GM21367 (cell line): ENCODE results near the gene PRORP.
"Not testable (repeated sequence)": the region's sequence is repeated elsewhere in the genome, so short reads cannot be mapped to it uniquely, and the experiment has no call there.

Experiments
- ATAC-seq: cut with Tn5 transposase; IDR thresholded peaks from one replicate; pipeline ENCODE4 v1.9.1; 2021; ENCODE audit not compliant: unreplicated experiment

The PRORP gene

DNA sequence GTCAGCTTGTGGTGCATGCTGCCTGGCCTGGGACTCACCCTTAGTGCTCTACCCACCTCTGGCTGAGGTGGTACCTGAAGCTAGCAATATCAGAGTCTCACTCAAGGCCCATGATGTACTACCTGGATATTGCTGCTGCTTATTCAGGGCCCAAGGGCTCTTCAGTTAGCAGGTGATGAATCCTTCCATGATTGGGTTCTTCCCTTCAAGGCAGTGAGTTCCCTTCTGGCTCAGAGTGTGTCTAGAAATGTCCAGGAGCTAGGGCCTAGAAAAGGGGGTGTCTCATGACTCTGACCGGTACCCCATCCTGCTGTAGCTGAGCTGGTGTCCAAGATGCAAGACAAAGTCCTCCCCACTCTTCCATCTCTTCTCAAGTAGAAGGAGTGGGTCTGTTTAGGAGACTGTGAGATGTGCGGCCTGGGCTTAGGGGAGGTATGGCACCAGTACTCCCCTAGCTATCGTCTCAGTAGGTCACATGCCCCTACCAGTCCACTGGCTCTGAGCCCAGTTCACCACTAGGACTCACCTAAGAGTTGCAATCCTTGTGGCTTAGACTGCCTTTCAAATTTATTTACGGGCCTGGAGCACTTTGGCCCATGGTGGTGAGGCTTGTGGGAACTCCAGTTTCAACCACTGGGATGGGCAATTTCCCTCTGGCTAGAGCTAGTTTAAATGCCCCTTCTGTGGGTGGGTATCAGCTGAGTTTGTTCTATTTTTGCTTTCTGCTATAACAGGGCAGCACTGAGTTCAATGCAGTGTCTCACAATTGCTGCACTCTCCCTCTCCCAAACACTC lies 12.2 kb downstream of the PRORP start:
- no peak for ATAC-seq

DNA sequence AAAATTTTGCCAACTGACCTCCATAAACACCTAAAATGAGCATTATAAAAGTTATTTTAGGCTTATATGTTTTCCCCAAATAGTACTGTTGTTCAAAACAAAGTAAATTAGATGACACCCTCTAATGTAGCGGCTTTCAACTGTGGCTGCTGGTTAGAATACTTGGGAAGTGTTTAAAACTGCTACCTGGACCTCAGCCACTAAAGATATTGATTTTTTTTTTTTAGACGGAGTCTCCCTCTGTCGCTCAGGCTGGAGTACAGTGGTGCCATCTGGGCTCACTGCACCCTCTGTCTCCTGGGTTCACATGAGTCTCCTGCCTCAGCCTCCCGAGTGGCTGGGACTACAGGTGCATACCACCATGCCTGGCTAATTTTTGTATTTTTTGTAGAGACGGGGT lies 16.2 kb downstream of the PRORP start:
- no peak for ATAC-seq

DNA sequence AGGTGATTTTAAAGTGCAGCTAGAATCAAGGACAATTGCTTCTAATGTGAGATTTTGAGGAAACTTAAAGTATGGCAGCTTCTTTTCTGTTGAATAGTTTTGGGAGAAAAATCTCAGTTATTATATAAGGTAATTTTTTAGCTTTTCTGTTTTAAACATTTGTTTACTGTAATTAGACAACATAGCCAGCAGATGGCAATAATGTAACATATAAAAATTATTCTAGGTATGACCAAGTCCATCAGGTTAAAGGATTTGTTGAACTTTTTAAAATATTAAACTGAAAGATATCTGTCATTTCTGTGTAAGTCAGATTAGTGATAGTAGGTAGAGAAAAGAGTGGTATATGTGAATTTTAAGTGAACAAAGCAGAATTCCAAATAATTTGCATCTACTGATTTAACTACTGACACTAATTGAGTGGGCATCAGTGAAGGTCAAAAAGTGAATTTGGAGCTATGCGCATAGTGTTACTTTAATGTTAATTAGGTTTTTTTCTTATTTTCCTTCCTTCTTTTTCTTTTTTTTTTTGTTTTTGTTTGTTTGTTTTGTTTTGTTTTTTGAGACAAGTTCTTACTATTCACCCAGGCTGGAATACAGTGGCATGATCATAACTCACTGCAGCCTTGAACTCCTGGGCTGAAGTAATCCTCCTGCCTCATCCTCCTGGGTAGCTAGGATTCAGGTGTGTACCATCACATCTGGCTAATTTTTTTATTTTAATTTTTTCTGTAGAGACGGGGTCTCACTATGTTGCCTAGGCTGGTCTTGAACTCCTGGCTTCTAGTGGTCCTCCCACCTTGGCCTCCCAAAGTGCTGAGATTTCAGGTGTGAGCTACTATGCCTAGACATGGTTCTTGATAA lies 18.6 kb downstream of the PRORP start:
- no peak for ATAC-seq

DNA sequence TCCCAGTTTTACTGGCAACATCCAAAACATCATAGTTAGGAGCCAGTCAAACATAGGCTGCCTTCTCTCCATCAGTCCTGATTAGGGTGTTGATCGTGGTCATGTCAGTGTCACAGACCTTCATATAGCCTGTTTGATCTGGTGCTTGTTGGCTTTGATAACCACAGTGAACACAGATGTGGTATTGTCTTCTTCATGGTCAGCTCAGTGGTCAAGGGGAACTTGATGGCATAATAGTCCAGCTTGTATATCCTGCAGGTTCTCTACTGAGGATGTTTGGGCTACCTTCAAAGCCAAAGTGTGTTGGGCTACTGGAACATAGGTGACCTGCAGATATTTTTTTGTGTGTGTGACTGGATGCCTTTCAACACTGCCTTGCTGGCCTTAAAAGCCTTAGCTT lies 21.7 kb downstream of the PRORP start:
- ATAC-seq: no peak

DNA sequence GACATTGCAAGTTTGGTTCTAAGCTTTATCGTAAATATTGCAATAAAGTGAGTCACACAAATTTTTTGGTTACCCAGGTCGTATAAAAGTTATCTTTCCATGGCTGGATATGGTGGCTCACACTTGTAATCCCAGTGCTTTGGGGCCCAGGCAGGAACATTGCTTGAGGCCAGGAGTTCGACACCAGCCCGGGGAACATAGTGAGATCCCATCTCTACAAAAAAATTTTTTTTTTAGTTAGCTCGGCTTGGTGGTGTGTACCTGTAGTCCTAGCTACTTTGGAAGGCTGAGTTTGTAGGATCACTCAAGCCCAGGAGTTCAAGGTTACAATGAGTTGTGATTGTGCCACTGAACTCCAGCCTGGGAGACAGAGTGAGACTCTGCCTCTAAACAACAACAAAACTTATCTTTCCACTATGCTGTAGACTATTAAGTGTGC lies 24.4 kb downstream of the PRORP start:
- no peak for ATAC-seq

DNA sequence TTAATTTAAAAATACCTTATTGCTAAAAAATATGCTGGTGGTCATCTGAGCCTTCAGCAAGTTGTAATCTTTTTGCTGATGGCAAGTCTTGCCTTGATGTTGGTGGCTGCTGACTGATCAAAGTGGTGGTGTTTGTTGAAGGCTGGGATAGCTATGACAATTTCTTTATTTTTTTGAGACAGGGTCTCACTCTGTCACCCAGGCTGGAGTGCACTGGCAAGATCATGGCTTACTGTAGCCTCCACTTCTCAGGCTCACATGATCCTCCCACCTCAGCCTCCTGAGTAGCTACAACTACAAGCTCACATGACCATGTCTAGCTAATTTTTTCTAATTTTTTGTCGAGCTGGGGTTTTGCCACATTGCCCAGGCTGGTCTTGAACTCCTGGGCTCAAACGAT lies 24.8 kb downstream of the PRORP start:
- ATAC-seq: no peak

DNA sequence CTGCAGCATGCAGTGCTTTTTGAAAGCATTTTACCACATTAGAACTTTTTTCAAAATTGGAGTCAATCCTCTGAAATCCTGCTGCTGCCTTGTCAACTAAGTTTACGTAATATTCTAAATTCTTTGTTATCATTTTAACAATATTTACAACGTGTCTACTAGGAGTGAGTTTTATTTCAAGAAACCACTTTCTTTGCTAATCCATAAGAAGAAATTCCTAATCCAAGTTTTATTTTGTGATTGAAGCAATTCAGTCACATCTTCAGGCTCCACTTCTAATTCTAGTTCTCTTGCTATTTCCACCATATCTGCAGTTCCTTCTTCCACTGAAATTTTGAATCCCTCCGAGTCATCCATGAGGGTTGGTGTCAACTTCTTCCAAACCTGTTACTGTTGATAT lies 25.4 kb downstream of the PRORP start:
- ATAC-seq: no peak

DNA sequence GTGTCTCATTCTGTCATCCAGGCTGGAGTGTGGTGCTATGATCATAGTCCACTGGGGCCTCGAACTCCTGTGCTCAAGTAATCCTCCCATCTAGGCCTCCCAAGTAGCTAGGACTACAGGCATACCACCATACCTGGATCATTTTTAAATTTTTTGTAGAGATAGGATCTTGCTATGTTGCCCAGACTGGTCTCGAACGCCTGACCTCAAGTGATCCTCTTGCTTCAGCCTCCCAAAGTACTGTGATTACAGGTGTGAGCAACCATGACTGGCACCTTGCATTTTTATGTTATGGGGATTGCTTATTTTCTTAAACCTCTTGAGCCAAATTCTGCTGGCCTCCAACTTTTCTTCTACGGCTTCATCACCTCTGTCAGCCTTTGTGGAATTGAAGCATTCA lies 26.9 kb downstream of the PRORP start:
- no peak for ATAC-seq

DNA sequence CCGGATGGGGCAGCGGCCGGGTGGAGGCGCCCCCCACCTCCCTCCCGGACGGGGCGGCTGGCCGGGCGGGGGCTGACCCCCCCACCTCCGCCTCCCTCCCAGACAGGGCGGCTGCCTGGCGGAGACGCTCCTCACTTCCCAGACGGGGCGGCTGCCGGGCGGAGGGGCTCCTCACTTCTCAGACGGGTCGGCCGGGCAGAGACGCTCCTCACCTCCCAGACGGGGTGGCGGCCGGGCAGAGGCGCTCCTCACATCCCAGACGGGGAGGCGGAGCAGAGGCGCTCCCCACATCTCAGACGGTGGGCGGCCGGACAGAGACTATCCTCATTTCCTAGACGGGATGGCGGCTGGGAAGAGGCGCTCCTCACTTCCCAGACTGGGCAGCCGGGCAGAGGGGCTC lies 30.2 kb downstream of the PRORP start:
- not testable (repeated sequence) for ATAC-seq

DNA sequence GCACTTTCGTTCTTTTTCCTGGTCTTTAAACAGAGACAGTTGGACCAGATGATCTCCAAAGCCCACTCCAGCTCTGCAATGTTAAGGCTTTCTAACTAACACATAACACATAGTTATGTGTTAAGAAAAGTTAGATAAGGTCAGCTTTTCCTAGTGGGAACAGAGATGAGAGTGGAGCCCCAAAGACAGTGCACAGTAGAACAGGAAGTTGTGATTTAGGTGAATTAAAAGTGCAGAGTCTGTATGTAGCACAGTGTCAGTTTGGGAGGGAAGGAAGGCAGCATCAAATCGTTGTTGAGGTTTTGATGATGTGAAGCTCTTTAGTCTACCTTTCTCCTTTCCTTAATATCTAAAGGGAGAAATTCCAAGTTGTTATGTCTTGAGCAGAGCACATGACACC lies 31.7 kb downstream of the PRORP start:
- ATAC-seq: no peak

DNA sequence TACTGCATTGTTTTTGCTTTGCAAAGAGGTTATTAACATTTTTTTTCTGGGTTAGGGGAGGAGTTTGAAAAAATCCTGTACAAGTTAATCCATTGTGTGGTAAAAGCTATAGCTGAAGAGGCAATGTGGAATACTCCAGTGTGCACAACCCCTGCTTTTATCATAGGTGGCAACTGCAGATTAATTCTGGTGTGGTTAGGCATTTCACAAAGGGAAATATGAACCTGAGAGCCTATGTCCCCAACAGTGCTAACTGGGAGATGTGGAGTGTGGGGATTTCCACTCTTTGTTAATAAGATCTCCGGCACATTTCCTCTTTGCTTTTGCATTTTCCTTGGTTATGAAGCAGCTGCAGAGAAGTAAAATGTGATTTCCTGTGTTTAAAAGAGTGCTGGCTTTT lies 33.6 kb downstream of the PRORP start:
- no peak for ATAC-seq

DNA sequence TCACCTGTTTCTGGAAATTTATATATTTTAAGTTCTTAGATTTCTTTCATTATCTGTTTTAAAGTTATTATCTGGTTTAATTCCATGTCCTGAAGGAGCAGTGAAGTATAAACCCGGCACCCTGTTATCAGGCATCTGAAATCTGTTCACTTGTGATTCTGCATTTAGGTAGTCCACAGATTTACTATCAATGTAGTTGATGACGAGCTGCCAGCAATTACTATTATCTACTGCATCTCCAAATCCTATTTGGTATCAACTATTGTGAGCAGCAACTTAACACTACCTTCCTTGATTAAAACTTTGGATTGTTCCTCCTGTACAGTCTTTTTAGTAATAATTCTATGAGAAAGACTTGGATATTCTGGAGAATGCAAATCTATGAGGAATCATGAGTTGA lies 36.1 kb downstream of the PRORP start:
- no peak for ATAC-seq

DNA sequence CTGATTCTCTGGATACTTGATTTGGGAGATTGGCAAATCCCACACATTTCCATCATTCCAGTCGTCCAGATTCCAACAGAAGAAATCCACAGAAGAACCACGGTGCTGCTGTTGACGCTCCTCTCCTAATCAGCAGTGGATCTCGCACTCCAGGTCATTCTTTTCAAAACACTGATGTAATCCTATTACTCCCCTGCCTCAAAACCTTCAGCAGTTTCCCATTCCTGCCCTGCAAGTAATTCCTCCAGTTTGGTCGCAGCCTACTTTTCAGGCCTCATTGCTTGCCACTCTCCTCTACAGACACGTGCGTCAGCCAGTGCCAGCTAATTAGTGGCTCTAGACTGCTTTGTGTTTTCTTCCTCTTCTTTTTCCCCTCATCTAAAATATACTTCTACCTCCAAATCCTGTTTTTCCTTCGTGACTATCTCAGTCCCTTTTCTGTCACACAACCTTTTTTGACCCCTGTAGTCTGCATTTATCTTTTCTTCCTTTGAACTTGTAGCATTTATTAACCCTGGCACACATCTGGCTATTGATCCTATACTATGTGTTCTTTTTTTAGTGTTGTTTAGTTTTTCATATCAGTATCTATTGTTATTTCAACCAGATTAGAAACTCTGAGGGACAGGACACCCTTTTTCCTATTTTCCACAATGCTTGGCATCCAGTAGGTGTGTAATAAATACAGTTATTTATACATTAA lies 36.8 kb downstream of the PRORP start:
- ATAC-seq: no peak

DNA sequence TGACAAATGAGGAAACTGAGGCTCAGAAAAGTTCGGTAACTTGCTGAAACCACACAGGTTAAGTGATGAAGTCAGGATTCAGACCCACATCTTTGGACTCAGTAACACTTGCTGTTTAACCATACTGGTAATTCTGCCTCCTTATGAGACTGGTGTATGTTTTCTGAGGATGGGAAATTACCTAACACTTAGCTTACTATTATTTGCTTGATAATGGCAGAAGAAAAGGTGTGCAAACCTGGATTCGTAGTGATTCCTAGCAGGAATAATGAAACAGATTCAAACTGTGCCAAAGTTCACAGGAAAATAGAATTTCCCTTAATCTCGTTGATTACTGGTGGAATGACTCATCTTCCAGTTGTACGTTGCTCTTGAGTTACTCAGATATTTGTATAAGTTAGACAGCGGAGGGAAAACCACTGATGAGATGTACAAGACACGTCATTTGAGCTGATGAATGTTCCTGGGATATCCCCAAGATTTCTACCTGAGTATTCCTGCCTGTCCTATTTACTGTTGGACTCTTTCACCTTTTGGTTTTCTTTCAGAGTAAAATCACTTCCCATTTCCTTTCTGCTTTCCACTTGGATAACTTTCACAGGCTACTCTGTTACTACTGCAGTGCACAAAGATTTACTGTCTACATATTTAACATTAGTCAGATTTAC lies 37.5 kb downstream of the PRORP start:
- ATAC-seq: no peak

DNA sequence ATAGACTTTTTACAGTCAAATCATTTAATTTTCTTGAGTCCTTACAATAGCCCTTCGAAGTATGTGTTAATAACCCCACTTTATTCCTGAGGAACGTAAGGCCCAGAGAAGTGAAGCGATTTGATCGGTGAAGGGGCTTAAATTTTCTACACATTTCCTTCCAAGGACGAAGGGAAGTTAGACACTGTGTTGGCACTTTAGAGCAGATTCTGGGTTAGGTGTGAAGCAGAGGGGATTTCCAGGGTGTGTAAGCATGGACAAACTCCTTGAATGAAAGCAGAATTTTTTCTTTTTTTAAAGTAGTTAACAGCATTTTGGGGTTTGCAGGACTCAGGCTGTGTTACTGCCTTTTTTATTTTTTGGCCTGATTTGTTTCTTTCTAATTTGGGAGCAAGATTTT lies 38.9 kb downstream of the PRORP start:
- no peak for ATAC-seq

DNA sequence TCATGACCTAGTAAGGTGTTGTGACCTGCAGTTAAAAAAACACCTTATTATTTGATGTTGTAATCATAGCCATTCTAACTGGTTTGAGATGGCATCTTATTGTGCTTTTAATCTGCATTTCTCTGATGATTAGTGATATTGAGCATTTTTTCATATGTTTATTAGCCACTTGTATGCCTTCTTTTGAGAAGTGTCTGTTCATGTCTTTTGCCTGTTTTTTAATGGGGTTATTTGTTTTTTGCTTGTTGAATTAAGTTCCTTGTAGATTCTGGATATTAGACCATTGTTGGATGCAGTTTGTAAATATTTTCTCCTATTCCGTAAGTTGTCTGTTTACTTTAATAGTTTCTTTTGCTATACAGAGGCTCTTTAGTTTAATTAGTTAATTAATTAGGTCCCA lies 41.0 kb downstream of the PRORP start:
- no peak for ATAC-seq

DNA sequence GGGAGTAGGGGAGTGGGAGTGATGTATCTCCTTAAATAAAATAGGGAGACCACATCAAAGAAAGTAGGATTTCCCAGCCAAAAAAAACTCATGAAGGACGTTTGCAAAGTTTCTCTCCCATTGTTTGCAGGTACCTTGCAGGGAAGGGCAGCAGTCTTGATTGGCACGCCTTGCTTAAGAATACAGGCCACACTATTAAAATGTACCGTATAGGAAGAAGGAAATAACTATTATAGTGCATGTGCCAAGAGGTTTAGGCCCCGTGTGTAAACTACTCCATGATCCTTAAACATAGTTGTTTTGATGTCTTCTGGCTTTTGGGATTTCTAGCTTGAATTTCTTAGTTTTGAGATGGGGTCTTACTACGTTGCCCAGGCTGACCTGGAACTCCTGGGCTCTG lies 42.5 kb downstream of the PRORP start:
- no peak for ATAC-seq

DNA sequence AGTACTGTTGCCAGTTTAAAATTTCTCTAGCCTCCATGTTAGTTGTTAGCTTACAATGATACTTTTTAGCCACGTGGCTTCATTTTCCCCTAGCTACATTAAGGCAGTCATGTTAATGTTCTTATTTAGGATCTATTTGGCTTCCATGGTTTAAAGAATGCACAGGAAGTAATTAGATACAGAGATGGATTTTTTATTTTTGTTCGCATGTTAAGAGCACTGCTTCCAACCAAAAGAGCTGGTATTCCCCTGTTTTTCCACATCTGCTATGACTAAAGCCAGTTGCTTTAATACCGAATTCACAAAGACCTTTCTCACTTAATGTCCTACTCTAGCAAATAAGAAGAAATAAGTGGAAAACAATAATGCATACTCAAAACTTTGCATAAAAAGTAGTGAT lies 45.1 kb downstream of the PRORP start:
- ATAC-seq: no peak
